PC-3 (cell line): Measurements from ENCODE around the gene FOXO6.

Experiments used
- CTCF ChIP-seq: fragments of 300-600 bp; sonication (generic); conservative IDR thresholded peaks from 2 replicates; pipeline ENCODE4 v1.5.1; 2017; ENCODE audit warnings: antibody characterized with exemption, low read depth, mild to moderate bottlenecking, low read length
- EZH2 ChIP-seq: fragments of 300-600 bp; sonication (generic); IDR thresholded peaks from one replicate; pipeline ENCODE4 v1.6.1; 2017; ENCODE audit warnings: antibody characterized with exemption, mild to moderate bottlenecking, low read length; ENCODE audit not compliant: unreplicated experiment
- EZH2phosphoT487 ChIP-seq: fragments of 300-600 bp; sonication (generic); IDR thresholded peaks from 2 replicates; pipeline ENCODE4 v1.6.1; 2018; ENCODE audit warnings: mild to moderate bottlenecking, antibody characterized with exemption, low read length, borderline replicate concordance

- TF ChIP-seq CTCF, result no peak
- no peak for TF ChIP-seq EZH2
- TF ChIP-seq EZH2phosphoT487, result no peak
These were observed 12.1 kb downstream of the FOXO6 start for GRCh38 chr1:41373373-41373772.
